Measurements from ENCODE around the gene UVRAG. TPM values are rescaled to one million over a fixed set of nuclear protein-coding genes. Genes with fewer than 3 reads are reported as not detected.

Gene UVRAG
- total and polyA plus RNA-seq, 2 of the 13 experiments (the other 11 are each of a cell fraction or from before 2014, with no cell fraction given), result 9.7 to 17.3 TPM

GRCh38 chr11:75899806-75900205 is 84.8 kb downstream of the UVRAG start (continued):
- TF ChIP-seq ZBTB40 (IDR thresholded peaks at IDR 0.05), result no peak
- TF ChIP-seq ZBTB40 (CRISPR knock-in tag; IDR thresholded peaks at IDR 0.05), result no peak
- TF ChIP-seq HDAC6 (IDR thresholded peaks at IDR 0.05; ENCODE audit: low read depth, low read length), result no peak

GRCh38 chr11:75900848-75901247 is 85.8 kb downstream of the UVRAG start:
- ChIA-PET CTCF (ENCODE audit: low intra/inter-chr PET ratio, low total read pairs) (no interaction called here), POLR2A (no interaction called here)
- ATAC-seq (no peak), DNase-seq (ENCODE audit: low spot score) (no peak), FAIRE-seq (no peak)
- BruUV-seq (replicated peaks), result no TSS peak
- intact Hi-C loops (cut with micrococcal nuclease; ENCODE audit: unreplicated experiment) (no loop called here), in situ Hi-C loops (cut with HindIII; ENCODE audit: extremely low pct_ligation_motif_present, low pct_unique_long_range_greater_than_20kb) (loop anchor here (5.0 kb wide), 1 partner anchor 251 kb away; no protein-coding TSS in a partner anchor)
- Histone ChIP-seq H3K27me3 (ENCODE audit: control insufficient read depth in 1 of 2, insufficient read depth in 2 of 2, low read length in 2 of 2) (no peaks in the 10 kb centered on the region), H3K4me3 (replicated peaks in 1 of 3; ENCODE audit: insufficient read depth in 1 of 3, low read depth in 2 of 3, low read length in 3 of 3) (no peak overlapping the region), H3K9me3 (ENCODE audit: low read length) (no peaks in the 10 kb centered on the region), H3K4me1 (ENCODE audit: insufficient read depth, low read length) (no peaks in the 10 kb centered on the region), H3K36me3 (replicated peaks in 1 of 2; ENCODE audit: control insufficient read depth in 1 of 2, insufficient read depth in 2 of 2, low read length in 2 of 2) (peaks cover 0 to 3% of the 10 kb centered on the region in 2 experiments; a peak in 1 of 5 replicates), H3K27ac (ENCODE audit: extremely low read length, insufficient read depth, low read length) (no peak overlapping the region), H3K9ac (ENCODE audit: insufficient read depth, low read depth, low read length) (no peak overlapping the region), H4K20me1 (ENCODE audit: insufficient read depth, low read length) (peaks cover 6% of the 10 kb centered on the region; the same call in 1 of the 2 replicates), H3K4me2 (ENCODE audit: low read depth, low read length) (no peak overlapping the region), H2AFZ (ENCODE audit: low read length) (no peak overlapping the region), H3K79me2 (ENCODE audit: insufficient read depth, low read length) (no peaks in the 10 kb centered on the region)
- 98% methylated on average over 3 of the region's 3 CpGs for whole genome bisulfite sequencing (ENCODE audit: low lambda C conversion rate)
- TF ChIP-seq GPN1 (CRISPR knock-in tag; IDR thresholded peaks at IDR 0.05; ENCODE audit: borderline replicate concordance) (no peak), ZNF770 (CRISPR knock-in tag; IDR thresholded peaks at IDR 0.05) (no peak), ZNF580 (CRISPR knock-in tag; IDR thresholded peaks at IDR 0.05; ENCODE audit: borderline replicate concordance, low read depth) (no peak), PHF5A (CRISPR knock-in tag; IDR thresholded peaks at IDR 0.05; ENCODE audit: low read depth, unreplicated experiment) (no peak), ATAD3A (CRISPR knock-in tag; IDR thresholded peaks at IDR 0.05) (no peak), ETV5 (CRISPR knock-in tag; IDR thresholded peaks at IDR 0.05; ENCODE audit: borderline replicate concordance) (no peak)

Measured in HepG2 (cell line).